ENCODE data around the gene ACTN4. TPM values are rescaled to one million over a fixed set of nuclear protein-coding genes. Genes with fewer than 3 reads are reported as not detected.

Gene ACTN4
- total and polyA plus RNA-seq, 11 donors, result 100 to 307 (median 149) TPM

DNA sequence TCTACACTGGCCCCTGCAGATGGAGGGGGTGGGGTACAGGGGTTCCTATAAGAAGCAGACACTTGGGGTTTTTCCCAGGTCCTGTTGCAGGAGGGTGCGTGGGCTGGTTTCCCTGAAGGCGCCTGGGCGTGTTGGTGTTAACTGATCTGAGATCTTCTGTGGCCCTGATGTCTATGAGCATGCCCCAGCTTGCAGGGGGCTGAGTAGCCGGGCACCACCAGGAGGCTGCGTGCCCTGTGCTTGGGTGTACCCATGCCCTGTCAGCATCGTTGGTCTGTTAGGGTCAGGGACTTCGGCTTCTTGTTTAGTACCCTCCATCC lies 51.5 kb downstream of the ACTN4 start:
- Histone ChIP-seq H3K9me3 (no peaks in the 10 kb centered on the region), H3K36me3 (peaks cover 3 to 69% (median 50%) of the 10 kb centered on the region in 9 donors), H3K27me3 (no peaks in the 10 kb centered on the region), H3K27ac (peak overlapping the region; percentile 23 to 96 (median 84)), H3K4me1 (peaks cover 14 to 100% (median 80%) of the 10 kb centered on the region in 12 donors), H3K4me3 (no peak overlapping the region)
- TF ChIP-seq, protein P1, sequence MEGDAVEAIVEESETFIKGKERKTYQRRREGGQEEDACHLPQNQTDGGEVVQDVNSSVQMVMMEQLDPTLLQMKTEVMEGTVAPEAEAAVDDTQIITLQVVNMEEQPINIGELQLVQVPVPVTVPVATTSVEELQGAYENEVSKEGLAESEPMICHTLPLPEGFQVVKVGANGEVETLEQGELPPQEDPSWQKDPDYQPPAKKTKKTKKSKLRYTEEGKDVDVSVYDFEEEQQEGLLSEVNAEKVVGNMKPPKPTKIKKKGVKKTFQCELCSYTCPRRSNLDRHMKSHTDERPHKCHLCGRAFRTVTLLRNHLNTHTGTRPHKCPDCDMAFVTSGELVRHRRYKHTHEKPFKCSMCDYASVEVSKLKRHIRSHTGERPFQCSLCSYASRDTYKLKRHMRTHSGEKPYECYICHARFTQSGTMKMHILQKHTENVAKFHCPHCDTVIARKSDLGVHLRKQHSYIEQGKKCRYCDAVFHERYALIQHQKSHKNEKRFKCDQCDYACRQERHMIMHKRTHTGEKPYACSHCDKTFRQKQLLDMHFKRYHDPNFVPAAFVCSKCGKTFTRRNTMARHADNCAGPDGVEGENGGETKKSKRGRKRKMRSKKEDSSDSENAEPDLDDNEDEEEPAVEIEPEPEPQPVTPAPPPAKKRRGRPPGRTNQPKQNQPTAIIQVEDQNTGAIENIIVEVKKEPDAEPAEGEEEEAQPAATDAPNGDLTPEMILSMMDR (IDR thresholded peaks at IDR 0.05), result no peak
- TF ChIP-seq POLR2A (IDR thresholded peaks at IDR 0.05), result no peak
- WGBS, 4 donors, result 73 to 77% (median 77%) methylated on average over 5 to 7 of the region's 7 CpGs
- intact Hi-C loops (cut with DNase I), result no loop called here
- no peak for DNase-seq
- ATAC-seq, result no peak

GRCh38 chr19:38699647-38700349 lies 52.3 kb downstream of the ACTN4 start:
- DNase-seq, result no peak
- no peaks in the 10 kb centered on the region for H3K27me3 ChIP-seq
- no peak overlapping the region for H3K4me3 ChIP-seq
- H3K36me3 ChIP-seq, result peaks cover 3 to 72% (median 54%) of the 10 kb centered on the region in 9 donors
- no peaks in the 10 kb centered on the region for H3K9me3 ChIP-seq
- peak overlapping the region; percentile 23 to 96 (median 84) for H3K27ac ChIP-seq
- H3K4me1 ChIP-seq, result peaks cover 11 to 100% (median 78%) of the 10 kb centered on the region in 12 donors
- TF ChIP-seq, protein P1 (IDR thresholded peaks at IDR 0.05), result no peak
- TF ChIP-seq POLR2A (IDR thresholded peaks at IDR 0.05), result no peak
- intact Hi-C loops (cut with DNase I), result loop anchor here in 1 of 10 donors (5.0 kb wide), 1 partner anchor 52 kb away; the partner anchor contains the start of gene ACTN4
- ATAC-seq, result peak in 2 of 4 donors; percentile 1 to 29
- WGBS, 4 donors, result 61 to 71% (median 66%) methylated on average over 16 to 18 of the region's 18 CpGs

DNA sequence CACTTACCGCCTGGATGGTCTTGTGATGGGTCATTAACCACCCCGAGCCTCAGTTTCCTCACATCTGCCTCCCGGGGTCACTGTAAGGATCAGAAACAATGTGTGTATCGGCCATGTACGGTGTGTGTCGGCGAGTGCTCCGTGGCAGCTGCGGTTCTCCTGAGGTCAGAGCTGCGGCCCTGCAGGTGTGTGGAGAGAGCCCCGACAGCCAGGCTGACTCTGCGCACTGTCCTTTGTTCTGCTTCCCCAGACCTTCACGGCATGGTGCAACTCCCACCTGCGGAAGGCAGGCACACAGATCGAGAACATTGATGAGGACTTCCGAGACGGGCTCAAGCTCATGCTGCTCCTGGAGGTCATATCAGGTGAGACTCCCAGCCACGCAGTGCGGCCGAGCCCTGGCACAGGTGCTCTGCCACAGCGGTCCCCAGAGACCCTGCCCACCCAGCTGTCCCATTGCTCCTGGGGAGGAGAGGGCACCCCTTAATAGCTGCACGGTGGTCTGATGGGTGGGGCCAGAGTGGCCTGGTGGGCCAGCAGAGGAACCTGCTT lies 53.0 kb downstream of the ACTN4 start:
- Histone ChIP-seq H3K9me3 (no peaks in the 10 kb centered on the region), H3K27ac (peak overlapping the region; percentile 23 to 96 (median 84)), H3K4me1 (peaks cover 9 to 100% (median 78%) of the 10 kb centered on the region in 12 donors), H3K36me3 (peaks cover 3 to 76% (median 60%) of the 10 kb centered on the region in 9 donors), H3K27me3 (no peaks in the 10 kb centered on the region), H3K4me3 (no peak overlapping the region)
- 82 to 86% (median 84%) methylated on average over 21 to 22 of the region's 22 CpGs for WGBS, 4 donors
- TF ChIP-seq, protein P1 (IDR thresholded peaks at IDR 0.05), result no peak
- TF ChIP-seq POLR2A (IDR thresholded peaks at IDR 0.05), result no peak
- intact Hi-C loops (cut with DNase I), result loop anchor here in 1 of 10 donors (5.0 kb wide), 1 partner anchor 53 kb away; the partner anchor contains the start of gene ACTN4
- DNase-seq, result no peak
- no peak for ATAC-seq

DNA sequence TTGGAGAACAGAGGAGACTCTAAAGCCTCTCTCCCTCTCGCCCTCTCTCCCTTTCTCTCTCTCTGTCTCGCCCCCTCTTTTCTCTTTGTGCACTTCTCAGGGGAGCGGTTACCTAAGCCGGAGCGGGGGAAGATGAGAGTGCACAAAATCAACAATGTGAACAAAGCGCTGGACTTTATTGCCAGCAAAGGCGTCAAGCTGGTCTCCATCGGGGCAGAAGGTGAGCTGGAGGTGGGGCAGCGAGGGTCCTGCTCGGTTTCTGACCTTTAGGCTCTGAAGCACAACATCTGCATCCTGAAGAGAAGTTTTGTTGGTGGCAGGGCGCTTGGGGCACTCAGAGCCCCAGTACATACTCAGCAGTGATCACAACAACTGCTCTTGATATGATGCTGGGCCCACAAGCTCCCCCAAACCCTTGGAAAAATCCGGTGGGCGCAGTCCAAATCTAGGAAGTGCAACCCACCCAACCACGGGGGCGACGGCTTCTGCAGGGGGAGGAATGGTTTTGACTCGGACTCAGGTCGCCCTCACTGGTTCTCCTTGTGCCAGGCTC lies 53.5 kb downstream of the ACTN4 start:
- peak overlapping the region in 11 of 12 donors; percentile 27 to 96 (median 81) for H3K27ac ChIP-seq
- intact Hi-C loops (cut with DNase I), result loop anchor here in 1 of 10 donors (5.0 kb wide), 1 partner anchor 54 kb away; the partner anchor contains the start of gene ACTN4

More for the DNA sequence above, 53.5 kb downstream of the ACTN4 start:
- Histone ChIP-seq H3K36me3 (peaks cover 3 to 79% (median 65%) of the 10 kb centered on the region in 9 donors), H3K4me3 (no peak overlapping the region), H3K4me1 (peaks cover 12 to 100% (median 78%) of the 10 kb centered on the region in 12 donors), H3K27me3 (no peaks in the 10 kb centered on the region), H3K9me3 (no peaks in the 10 kb centered on the region)
- TF ChIP-seq, protein P1 (IDR thresholded peaks at IDR 0.05), result no peak
- no peak for TF ChIP-seq POLR2A (IDR thresholded peaks at IDR 0.05)
- no peak for ATAC-seq
- 80 to 90% (median 89%) methylated on average over 14 to 18 of the region's 18 CpGs for WGBS, 4 donors
- no peak for DNase-seq

Measured in heart left ventricle (tissue), 16 donors.